Effector memory CD4-positive, alpha-beta T cell (primary cell): ENCODE data around the gene SYNDIG1.

Source experiments
- DNase-seq, 3 donors: peaks; one replicate each; pipeline ENCODE4 v3.0.0-alpha.2; 2020
- H3K27ac ChIP-seq: 2 replicates; pipeline ENCODE4 v1.7.0; 2013; ENCODE audit warnings: mild to moderate bottlenecking, low read length, moderate library complexity; ENCODE audit not compliant: insufficient read depth, poor library complexity, severe bottlenecking
- H3K27me3 ChIP-seq: replicated peaks from 2 replicates; pipeline ENCODE4 v1.7.0; 2013; ENCODE audit warnings: mild to moderate bottlenecking, low read length; ENCODE audit not compliant: insufficient read depth, control insufficient read depth, poor library complexity, severe bottlenecking
- H3K36me3 ChIP-seq: 2 replicates; pipeline ENCODE4 v1.7.0; 2013; ENCODE audit warnings: mild to moderate bottlenecking, low read length, moderate library complexity; ENCODE audit not compliant: control insufficient read depth, insufficient read depth
- H3K4me1 ChIP-seq: 2 replicates; pipeline ENCODE4 v1.7.0; 2013; ENCODE audit warnings: low read length, mild to moderate bottlenecking; ENCODE audit not compliant: control insufficient read depth, insufficient read depth, poor library complexity, severe bottlenecking
- H3K4me3 ChIP-seq: 2 replicates; pipeline ENCODE4 v1.7.0; 2013; ENCODE audit warnings: low read length, low read depth, mild to moderate bottlenecking; ENCODE audit not compliant: insufficient read depth, poor library complexity, severe bottlenecking
- H3K9me3 ChIP-seq: 2 replicates; pipeline ENCODE4 v1.7.0; 2013; ENCODE audit warnings: mild to moderate bottlenecking, low read length, moderate library complexity; ENCODE audit not compliant: control insufficient read depth
- total RNA-seq, 3 donors: gene quantifications; one replicate each; lab custom pipeline; 2026; lab: John Stamatoyannopoulos, UW

SYNDIG1 gene
- 0 reads per million in 3 donors for total RNA-seq

DNA sequence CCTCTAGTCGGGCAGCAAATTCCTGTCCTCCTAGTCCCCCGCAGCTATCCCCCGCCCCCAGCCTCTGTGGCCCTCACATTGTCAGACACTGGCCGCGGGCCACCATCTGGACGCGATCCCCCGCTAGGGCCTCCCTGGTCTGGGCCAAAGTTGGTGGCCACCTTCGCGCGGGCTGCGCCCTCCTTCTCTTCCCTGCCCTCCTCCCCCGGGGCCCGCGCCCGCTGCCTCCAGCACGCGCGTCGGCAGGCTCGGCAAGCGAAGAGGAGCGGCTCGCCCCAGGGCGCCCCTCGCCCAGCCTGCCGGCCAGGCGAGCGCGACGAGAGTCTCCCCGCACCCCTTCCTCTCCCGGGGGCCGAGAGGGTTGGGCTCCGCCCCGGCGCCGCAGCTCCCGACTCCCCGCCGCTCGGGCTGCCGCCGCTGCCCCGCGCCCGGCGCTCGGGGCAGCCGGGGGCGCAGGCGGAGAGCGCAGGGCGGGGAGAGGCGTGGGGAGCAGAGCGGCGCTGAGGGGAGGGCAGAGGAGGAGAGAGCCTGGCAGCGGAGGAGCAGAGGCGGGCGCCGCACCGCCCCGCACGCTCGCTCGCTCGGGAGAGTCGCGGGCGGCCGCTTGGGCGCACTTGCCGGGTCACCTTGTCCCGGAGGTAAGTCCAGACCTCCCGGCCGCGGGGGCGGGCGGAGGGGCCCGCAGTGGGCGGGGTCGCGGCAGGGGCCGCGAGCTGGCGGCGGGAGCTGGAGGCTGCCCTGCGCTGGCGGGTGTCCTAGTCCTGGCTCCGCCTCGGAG lies at the start of gene SYNDIG1:
Gene SYNDIG1, plus strand, starts transcription at position 514 of the 778 bp plus-strand sequence. CDS start 73,469 bp downstream, outside the sequence.
- no peak for DNase-seq
- Histone ChIP-seq H3K4me1 (no peaks in the 10 kb centered on the region), H3K27me3 (peaks cover 19% of the 10 kb centered on the region), H3K36me3 (no peaks in the 10 kb centered on the region), H3K27ac (no peak within 1 kb of the TSS), H3K9me3 (no peaks in the 10 kb centered on the region), H3K4me3 (no peak within 1 kb of the TSS)

DNA sequence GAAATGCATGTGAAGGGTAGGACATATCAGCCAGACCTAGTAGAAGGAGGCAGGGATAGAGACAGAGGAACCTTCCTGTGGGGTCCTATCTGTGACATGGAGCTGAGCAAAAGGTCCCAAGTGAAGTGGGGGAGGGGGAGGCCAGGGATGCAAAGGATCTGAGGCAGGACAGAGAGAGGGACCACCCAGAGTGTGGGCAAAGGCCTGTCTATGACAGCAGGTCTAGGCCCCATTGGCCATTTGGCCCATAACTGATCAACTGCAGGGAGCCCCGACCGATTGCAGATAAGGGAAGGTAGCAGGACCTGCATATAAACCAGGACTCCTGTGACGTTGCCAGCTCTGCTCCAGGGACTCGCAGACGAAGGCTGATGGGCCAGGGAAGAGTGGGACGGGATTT lies 49.6 kb upstream of the SYNDIG1 start:
- no peaks in the 10 kb centered on the region for H3K4me1 ChIP-seq
- H3K36me3 ChIP-seq = no peaks in the 10 kb centered on the region
- DNase-seq = no peak
- H3K4me3 ChIP-seq = no peak overlapping the region
- no peaks in the 10 kb centered on the region for H3K27me3 ChIP-seq
- no peak overlapping the region for H3K27ac ChIP-seq
- no peaks in the 10 kb centered on the region for H3K9me3 ChIP-seq

DNA sequence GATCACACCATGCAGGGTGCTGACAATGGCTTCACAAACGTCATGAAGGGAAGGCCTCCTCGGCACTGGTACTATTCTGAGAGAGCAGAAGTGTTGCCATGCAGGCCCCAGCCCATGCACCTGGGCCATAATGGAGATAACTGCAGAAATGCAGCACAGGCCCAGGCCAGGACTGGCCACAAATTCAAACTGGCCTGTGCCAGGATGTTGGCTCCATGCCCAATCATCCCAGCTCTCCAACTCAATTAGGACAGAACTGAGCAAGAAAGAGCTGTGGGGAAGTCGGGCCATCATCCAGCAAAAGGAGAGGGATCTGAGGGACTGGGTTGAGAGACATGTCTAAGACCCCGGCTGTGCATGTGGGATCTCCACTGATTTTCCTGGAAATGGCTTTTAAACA lies 48.9 kb upstream of the SYNDIG1 start:
- no peaks in the 10 kb centered on the region for H3K9me3 ChIP-seq
- no peak for DNase-seq
- no peak overlapping the region for H3K27ac ChIP-seq
- H3K4me3 ChIP-seq = no peak overlapping the region
- no peaks in the 10 kb centered on the region for H3K27me3 ChIP-seq
- no peaks in the 10 kb centered on the region for H3K4me1 ChIP-seq
- no peaks in the 10 kb centered on the region for H3K36me3 ChIP-seq

DNA sequence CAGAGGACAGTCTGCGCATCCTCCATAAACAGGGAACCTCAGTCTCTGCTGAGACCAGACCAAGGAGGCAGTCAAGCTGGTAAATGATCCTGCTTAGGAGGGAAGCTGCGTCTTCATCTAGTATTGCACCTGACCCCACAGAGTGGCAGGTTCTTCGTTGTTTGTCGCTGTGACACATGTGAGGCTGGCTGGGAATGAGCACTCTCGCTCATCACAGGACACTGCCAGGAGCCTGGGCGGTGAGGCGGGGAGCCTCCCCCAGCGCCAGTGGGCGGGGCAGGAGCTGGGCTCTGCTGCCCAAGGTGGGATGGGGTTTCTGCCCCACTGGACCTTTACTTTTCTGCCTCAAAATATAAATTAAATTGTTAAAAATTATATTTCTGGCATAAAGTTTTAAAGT lies 48.4 kb upstream of the SYNDIG1 start:
- Histone ChIP-seq H3K36me3 (no peaks in the 10 kb centered on the region), H3K27ac (no peak overlapping the region), H3K9me3 (no peaks in the 10 kb centered on the region), H3K27me3 (no peaks in the 10 kb centered on the region), H3K4me3 (no peak overlapping the region), H3K4me1 (no peaks in the 10 kb centered on the region)
- DNase-seq = no peak

DNA sequence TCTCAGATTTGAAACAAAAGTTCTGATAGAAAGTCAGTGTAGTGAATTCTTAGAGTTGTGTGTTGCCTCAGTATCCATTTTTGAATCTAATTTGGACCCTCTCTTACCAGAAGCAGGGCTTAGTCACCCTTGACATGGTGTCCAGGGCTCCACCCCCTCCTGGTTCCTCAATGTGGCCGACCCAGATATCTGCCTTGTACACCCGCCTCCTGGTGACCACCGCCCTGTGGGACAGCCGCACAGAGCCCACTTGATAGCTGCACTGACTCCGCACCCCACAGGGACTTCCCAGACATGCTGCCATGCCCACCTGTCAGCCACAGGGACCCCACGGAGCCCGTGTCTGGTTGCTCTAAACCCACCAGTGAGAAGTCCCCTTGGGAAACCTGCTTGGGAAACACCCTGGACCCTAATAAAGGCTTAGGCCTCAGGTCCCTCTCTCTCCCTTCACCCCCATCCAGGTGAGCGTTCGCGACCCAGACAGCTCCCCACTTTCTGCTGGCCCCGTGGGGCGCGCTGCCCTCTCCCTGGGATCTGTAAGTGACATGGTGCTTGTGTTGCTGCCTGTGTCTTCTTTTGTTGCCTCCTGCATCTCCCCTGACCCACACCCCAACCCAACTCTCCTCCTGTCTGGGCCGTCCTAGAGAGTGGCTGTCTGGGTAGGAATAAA lies 47.2 kb upstream of the SYNDIG1 start:
- no peaks in the 10 kb centered on the region for H3K36me3 ChIP-seq
- H3K9me3 ChIP-seq = no peaks in the 10 kb centered on the region
- H3K27ac ChIP-seq = no peak overlapping the region
- no peaks in the 10 kb centered on the region for H3K4me1 ChIP-seq
- no peak for DNase-seq
- H3K27me3 ChIP-seq = no peaks in the 10 kb centered on the region
- no peak overlapping the region for H3K4me3 ChIP-seq

DNA sequence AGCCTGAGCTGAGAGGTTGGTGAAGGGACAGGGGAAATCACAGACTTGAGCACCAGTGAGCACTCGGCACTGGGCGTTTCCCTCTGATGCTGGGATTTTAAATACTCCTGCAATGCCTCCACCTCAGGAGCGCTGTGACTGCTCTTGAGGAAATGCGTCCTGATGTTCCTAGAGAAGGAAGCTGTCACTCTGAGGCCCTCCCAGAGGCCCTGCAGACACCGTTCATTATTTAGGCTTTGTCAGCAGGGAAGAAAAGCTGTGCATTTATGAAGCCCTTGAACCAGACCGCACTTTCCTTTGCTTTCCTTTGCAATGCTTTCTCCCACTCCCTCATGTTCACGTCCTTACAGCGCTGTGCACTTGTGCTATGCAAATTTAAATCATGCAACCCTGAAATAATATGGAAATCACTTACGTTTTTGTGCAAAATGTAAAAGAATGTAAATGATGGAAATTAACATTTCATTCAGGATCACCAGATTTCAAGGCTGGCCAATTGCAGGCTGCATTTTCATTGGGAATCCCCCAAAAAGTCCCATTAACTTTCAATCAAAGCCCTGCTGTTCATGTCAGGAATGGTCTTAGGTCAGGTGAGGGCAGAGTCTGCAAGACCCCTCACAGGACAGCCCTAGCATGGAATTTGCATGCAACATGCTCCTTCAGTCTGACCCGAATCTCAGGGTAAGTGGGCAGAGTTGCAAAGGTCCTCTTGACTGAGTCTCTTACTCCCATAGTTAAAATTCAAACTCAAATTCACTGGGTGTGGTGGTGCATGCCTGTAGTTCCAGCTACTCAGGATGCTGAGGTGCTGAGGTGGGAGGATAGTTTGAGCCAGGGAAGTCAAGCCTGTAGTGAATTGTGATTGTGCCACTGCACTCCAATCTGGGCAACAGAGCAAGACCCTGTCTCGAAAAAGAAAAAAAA lies 45.8 kb upstream of the SYNDIG1 start:
- Histone ChIP-seq H3K4me3 (no peak overlapping the region), H3K27ac (no peak overlapping the region), H3K27me3 (no peaks in the 10 kb centered on the region), H3K9me3 (no peaks in the 10 kb centered on the region), H3K36me3 (no peaks in the 10 kb centered on the region), H3K4me1 (no peaks in the 10 kb centered on the region)
- no peak for DNase-seq

DNA sequence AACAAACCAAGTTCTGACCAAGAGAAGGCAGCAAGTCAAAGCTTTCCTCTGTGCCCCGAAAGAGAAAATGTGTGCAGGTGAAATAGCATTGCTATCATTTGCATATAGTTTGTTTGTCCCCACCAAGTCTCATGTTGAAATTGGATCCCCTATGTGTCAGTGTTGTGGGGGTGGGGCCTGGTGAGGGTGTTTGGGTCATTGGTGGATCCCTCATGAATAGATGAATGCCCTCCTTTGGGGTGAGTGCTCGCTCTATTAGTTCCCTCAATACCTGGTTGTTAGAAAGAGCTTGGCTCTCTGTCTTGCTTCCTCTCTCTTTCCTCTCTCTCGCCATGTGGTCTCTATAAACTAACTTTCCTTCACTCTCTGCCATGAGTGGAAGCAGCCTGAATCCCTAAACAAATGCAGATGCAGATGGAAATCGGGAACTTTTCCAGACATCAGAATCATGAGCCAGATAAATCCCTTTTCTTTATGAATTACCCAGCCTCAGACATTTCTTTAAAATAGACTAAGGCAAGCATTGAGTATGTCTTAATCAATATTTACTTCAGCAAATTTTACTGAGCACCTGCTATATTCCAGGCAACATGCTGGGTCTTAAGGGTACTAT lies 43.8 kb upstream of the SYNDIG1 start:
- H3K4me1 ChIP-seq = no peaks in the 10 kb centered on the region
- no peak overlapping the region for H3K4me3 ChIP-seq
- no peaks in the 10 kb centered on the region for H3K27me3 ChIP-seq
- no peak overlapping the region for H3K27ac ChIP-seq
- H3K9me3 ChIP-seq = no peaks in the 10 kb centered on the region
- no peaks in the 10 kb centered on the region for H3K36me3 ChIP-seq
- DNase-seq = no peak

DNA sequence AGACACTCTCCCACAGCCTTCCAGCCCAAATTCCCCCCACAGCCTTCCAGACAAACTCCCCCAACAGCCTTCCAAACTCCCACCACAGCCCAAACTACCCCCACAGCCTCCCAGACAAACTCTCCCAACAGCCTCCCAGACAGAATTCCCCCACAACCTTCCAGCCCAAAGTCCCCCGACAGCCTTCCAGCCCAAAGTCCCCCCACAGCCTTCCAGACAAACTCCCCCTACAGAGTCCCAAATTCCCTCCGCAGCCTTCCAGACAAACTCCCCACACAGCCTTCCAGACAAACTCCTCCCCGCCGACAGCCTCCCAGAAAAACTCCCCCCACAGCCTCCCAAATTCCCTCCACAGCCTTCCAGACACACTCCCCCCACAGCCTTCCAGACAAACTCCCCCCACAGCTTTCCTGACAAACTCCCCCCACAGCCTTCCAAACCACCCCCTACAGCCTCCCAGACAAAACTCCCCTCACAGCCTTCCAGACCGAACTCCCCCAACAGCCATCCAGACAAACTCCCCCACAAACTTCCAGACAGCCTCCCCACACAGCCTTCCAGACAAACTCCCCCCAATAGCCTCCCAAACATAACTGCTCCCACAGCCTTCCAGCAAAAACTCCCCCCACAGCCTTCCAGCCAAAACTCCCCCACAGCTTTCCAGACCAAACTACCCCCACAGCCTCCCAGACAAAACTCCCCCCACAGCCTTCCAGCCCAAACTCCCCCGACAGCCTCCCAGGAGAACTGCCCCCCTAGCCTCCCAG lies 38.0 kb upstream of the SYNDIG1 start:
- no peak for DNase-seq
- no peaks in the 10 kb centered on the region for H3K36me3 ChIP-seq
- H3K9me3 ChIP-seq = no peaks in the 10 kb centered on the region
- H3K4me3 ChIP-seq = no peak overlapping the region
- no peaks in the 10 kb centered on the region for H3K27me3 ChIP-seq
- no peak overlapping the region for H3K27ac ChIP-seq
- H3K4me1 ChIP-seq = no peaks in the 10 kb centered on the region

DNA sequence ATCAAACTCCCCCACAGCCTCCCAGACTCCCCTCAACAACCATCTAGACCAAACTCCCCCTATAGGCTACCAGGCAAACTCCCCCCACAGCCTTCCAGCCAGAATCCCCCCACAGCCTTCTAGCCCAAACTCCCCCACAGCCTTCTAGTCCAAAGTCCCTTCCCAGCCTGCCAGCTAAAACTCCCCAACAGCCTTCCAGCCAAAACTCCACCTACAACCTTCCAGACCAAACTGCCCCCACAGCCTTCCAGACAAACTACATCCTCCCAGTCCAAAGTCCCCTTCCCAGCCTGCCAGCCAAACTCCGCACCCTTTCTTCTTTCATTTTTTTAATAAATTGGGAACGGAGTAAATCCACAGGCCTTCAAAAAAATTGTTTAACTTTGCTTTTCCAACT lies 37.4 kb upstream of the SYNDIG1 start:
- Histone ChIP-seq H3K27ac (no peak overlapping the region), H3K36me3 (no peaks in the 10 kb centered on the region), H3K4me1 (no peaks in the 10 kb centered on the region), H3K4me3 (no peak overlapping the region), H3K9me3 (no peaks in the 10 kb centered on the region), H3K27me3 (no peaks in the 10 kb centered on the region)
- DNase-seq = no peak
